GM21381 (cell line): ENCODE results near the gene BUB1.
"Not testable (repeated sequence)": the region's sequence is repeated elsewhere in the genome, so short reads cannot be mapped to it uniquely, and the experiment has no call there.

Experiments used
- ATAC-seq: cut with Tn5 transposase; IDR thresholded peaks from one replicate; pipeline ENCODE4 v1.9.1; 2021; ENCODE audit warnings: mild to moderate bottlenecking, moderate library complexity; ENCODE audit not compliant: unreplicated experiment

Gene BUB1

GRCh38 chr2:110605057-110605456 is 72.8 kb downstream of the BUB1 start:
- ATAC-seq = not testable (repeated sequence)

- not testable (repeated sequence) for ATAC-seq
Observed at GRCh38 chr2:110603917-110604591, 73.8 kb downstream of the BUB1 start.

- ATAC-seq = not testable (repeated sequence)
Observed at GRCh38 chr2:110602139-110602538, 75.7 kb downstream of the BUB1 start.

- ATAC-seq = not testable (repeated sequence)
Observed at GRCh38 chr2:110591973-110592372, 85.9 kb downstream of the BUB1 start.

GRCh38 chr2:110589677-110590330 is 88.1 kb downstream of the BUB1 start:
- not testable (repeated sequence) for ATAC-seq

- ATAC-seq = not testable (repeated sequence)
Observed at GRCh38 chr2:110588520-110588919, 89.3 kb downstream of the BUB1 start.
